Measurements from ENCODE around the gene APOBEC2. TPM values are rescaled to one million over a fixed set of nuclear protein-coding genes. Genes with fewer than 3 reads are reported as not detected.
"Not testable (repeated sequence)": the region's sequence is repeated elsewhere in the genome, so short reads cannot be mapped to it uniquely, and the experiment has no call there.

Gene APOBEC2
- 0.60 and 0.69 TPM in 2 replicates for polyA plus RNA-seq (2013)

GRCh38 chr6:41053041-41053440, at the start of gene APOBEC2:
APOBEC2 (plus strand) TSS chr6:41053202; CDS start chr6:41053348, 146 bp downstream.
- no peak within 1 kb of the TSS for H3K18ac ChIP-seq (ENCODE audit: low read length)
- no peak within 1 kb of the TSS for H2AFZ ChIP-seq (ENCODE audit: insufficient read depth, low read length, poor library complexity)
- no peaks in the 10 kb centered on the region for H3K79me2 ChIP-seq (ENCODE audit: control insufficient read depth, insufficient read depth, low read length, poor library complexity)
- H3K27me3 ChIP-seq (ENCODE audit: insufficient read depth, low read length) = no peaks in the 10 kb centered on the region
- no peak within 1 kb of the TSS for H2AK5ac ChIP-seq (ENCODE audit: low read length)
- H4K8ac ChIP-seq (ENCODE audit: low read depth, low read length) = no peak within 1 kb of the TSS
- H2BK120ac ChIP-seq (ENCODE audit: insufficient read depth, low read length, poor library complexity) = no peak within 1 kb of the TSS
- no peaks in the 10 kb centered on the region for H3K36me3 ChIP-seq (ENCODE audit: control insufficient read depth in 1 of 2, insufficient read depth in 2 of 2, low read length in 2 of 2)
- peak within 1 kb of the TSS; percentile 64 for H2BK12ac ChIP-seq (ENCODE audit: low read length)
- no peak within 1 kb of the TSS for H3K4me2 ChIP-seq (ENCODE audit: low read length)
- no peak within 1 kb of the TSS for H3K14ac ChIP-seq (ENCODE audit: low read length)
- no peak for DNase-seq
- H3K9ac ChIP-seq (ENCODE audit: low read length) = no peak within 1 kb of the TSS
- H3K79me1 ChIP-seq (ENCODE audit: low read length) = peaks cover 14% of the 10 kb centered on the region
- H3K9me3 ChIP-seq (ENCODE audit: insufficient read depth, low read depth, low read length) = no peaks in the 10 kb centered on the region
- H3K4ac ChIP-seq (ENCODE audit: low read depth, low read length) = no peak within 1 kb of the TSS
- H3K27ac ChIP-seq (ENCODE audit: low read depth, low read length) = no peak within 1 kb of the TSS
- no peak within 1 kb of the TSS for H2BK5ac ChIP-seq (ENCODE audit: low read depth, low read length, poor library complexity)
- H3K4me1 ChIP-seq (ENCODE audit: control insufficient read depth in 1 of 2, insufficient read depth in 2 of 2, low read length in 2 of 2) = peaks cover 22 to 29% of the 10 kb centered on the region in 2 experiments
- no peak within 1 kb of the TSS for H3K4me3 ChIP-seq (ENCODE audit: low read depth, low read length)
- H4K12ac ChIP-seq (ENCODE audit: low read depth, low read length) = no peak within 1 kb of the TSS
- H4K91ac ChIP-seq (ENCODE audit: low read depth, low read length) = no peak within 1 kb of the TSS
- H3K23ac ChIP-seq (ENCODE audit: low read length) = no peak within 1 kb of the TSS
- no CpG with 5 or more reads among the region's 5 CpGs for WGBS (ENCODE audit: extremely low coverage, insufficient coverage, insufficient read length)

GRCh38 chr6:41006217-41006616, 46.8 kb upstream of the APOBEC2 start:
- H3K9me3 ChIP-seq (ENCODE audit: insufficient read depth, low read depth, low read length); H2BK120ac ChIP-seq (ENCODE audit: insufficient read depth, low read length, poor library complexity); H2BK12ac ChIP-seq (ENCODE audit: low read length); H3K18ac ChIP-seq (ENCODE audit: low read length); H2BK5ac ChIP-seq (ENCODE audit: low read depth, low read length, poor library complexity); H3K4me2 ChIP-seq (ENCODE audit: low read length); H3K14ac ChIP-seq (ENCODE audit: low read length); H3K27ac ChIP-seq (ENCODE audit: low read depth, low read length); H2AK5ac ChIP-seq (ENCODE audit: low read length); H3K4me1 ChIP-seq (ENCODE audit: control insufficient read depth in 1 of 2, insufficient read depth in 2 of 2, low read length in 2 of 2); H4K8ac ChIP-seq (ENCODE audit: low read depth, low read length); H4K12ac ChIP-seq (ENCODE audit: low read depth, low read length); H3K9ac ChIP-seq (ENCODE audit: low read length); H2AFZ ChIP-seq (ENCODE audit: insufficient read depth, low read length, poor library complexity); H3K4ac ChIP-seq (ENCODE audit: low read depth, low read length); H3K4me3 ChIP-seq (ENCODE audit: low read depth, low read length); H3K79me2 ChIP-seq (ENCODE audit: control insufficient read depth, insufficient read depth, low read length, poor library complexity); H3K36me3 ChIP-seq (ENCODE audit: control insufficient read depth in 1 of 2, insufficient read depth in 2 of 2, low read length in 2 of 2); H3K79me1 ChIP-seq (ENCODE audit: low read length); H4K91ac ChIP-seq (ENCODE audit: low read depth, low read length); H3K23ac ChIP-seq (ENCODE audit: low read length); H3K27me3 ChIP-seq (ENCODE audit: insufficient read depth, low read length): not testable (repeated sequence)
- WGBS (ENCODE audit: extremely low coverage, insufficient coverage, insufficient read length) = no CpG with 5 or more reads among the region's 7 CpGs
- DNase-seq = peak; percentile 58 to 90

- not testable (repeated sequence) for H2AFZ ChIP-seq (ENCODE audit: insufficient read depth, low read length, poor library complexity); H2AK5ac ChIP-seq (ENCODE audit: low read length); H3K4me3 ChIP-seq (ENCODE audit: low read depth, low read length); H3K36me3 ChIP-seq (ENCODE audit: control insufficient read depth in 1 of 2, insufficient read depth in 2 of 2, low read length in 2 of 2); H2BK12ac ChIP-seq (ENCODE audit: low read length); H4K91ac ChIP-seq (ENCODE audit: low read depth, low read length); H2BK5ac ChIP-seq (ENCODE audit: low read depth, low read length, poor library complexity); H3K14ac ChIP-seq (ENCODE audit: low read length); H3K4me2 ChIP-seq (ENCODE audit: low read length); H3K27ac ChIP-seq (ENCODE audit: low read depth, low read length); H2BK120ac ChIP-seq (ENCODE audit: insufficient read depth, low read length, poor library complexity); H3K27me3 ChIP-seq (ENCODE audit: insufficient read depth, low read length); DNase-seq; H3K9me3 ChIP-seq (ENCODE audit: insufficient read depth, low read depth, low read length); H3K79me2 ChIP-seq (ENCODE audit: control insufficient read depth, insufficient read depth, low read length, poor library complexity); H4K12ac ChIP-seq (ENCODE audit: low read depth, low read length); H3K4me1 ChIP-seq (ENCODE audit: control insufficient read depth in 1 of 2, insufficient read depth in 2 of 2, low read length in 2 of 2); H3K79me1 ChIP-seq (ENCODE audit: low read length); H3K4ac ChIP-seq (ENCODE audit: low read depth, low read length); H3K9ac ChIP-seq (ENCODE audit: low read length); H3K23ac ChIP-seq (ENCODE audit: low read length); H4K8ac ChIP-seq (ENCODE audit: low read depth, low read length); H3K18ac ChIP-seq (ENCODE audit: low read length)
- no CpG with 5 or more reads among the region's 4 CpGs for WGBS (ENCODE audit: extremely low coverage, insufficient coverage, insufficient read length)
Observed at GRCh38 chr6:41006980-41007379, 46.0 kb upstream of the APOBEC2 start.

- no peak overlapping the region for H4K12ac ChIP-seq (ENCODE audit: low read depth, low read length)
- H2AK5ac ChIP-seq (ENCODE audit: low read length) = no peak overlapping the region
Observed at GRCh38 chr6:41008011-41008410, 45.0 kb upstream of the APOBEC2 start.

More at GRCh38 chr6:41008011-41008410, 45.0 kb upstream of the APOBEC2 start:
- H3K79me1 ChIP-seq (ENCODE audit: low read length) = no peaks in the 10 kb centered on the region
- H3K23ac ChIP-seq (ENCODE audit: low read length) = no peak overlapping the region
- no CpG with 5 or more reads among the region's 3 CpGs for WGBS (ENCODE audit: extremely low coverage, insufficient coverage, insufficient read length)
- H3K4ac ChIP-seq (ENCODE audit: low read depth, low read length) = no peak overlapping the region
- H3K79me2 ChIP-seq (ENCODE audit: control insufficient read depth, insufficient read depth, low read length, poor library complexity) = no peaks in the 10 kb centered on the region
- H3K27ac ChIP-seq (ENCODE audit: low read depth, low read length) = no peak overlapping the region
- no peak overlapping the region for H3K18ac ChIP-seq (ENCODE audit: low read length)
- H3K9ac ChIP-seq (ENCODE audit: low read length) = no peak overlapping the region
- no peaks in the 10 kb centered on the region for H3K27me3 ChIP-seq (ENCODE audit: insufficient read depth, low read length)
- H4K91ac ChIP-seq (ENCODE audit: low read depth, low read length) = no peak overlapping the region
- H3K4me1 ChIP-seq (ENCODE audit: control insufficient read depth in 1 of 2, insufficient read depth in 2 of 2, low read length in 2 of 2) = no peaks in the 10 kb centered on the region
- H3K36me3 ChIP-seq (ENCODE audit: control insufficient read depth in 1 of 2, insufficient read depth in 2 of 2, low read length in 2 of 2) = no peaks in the 10 kb centered on the region
- H2AFZ ChIP-seq (ENCODE audit: insufficient read depth, low read length, poor library complexity) = no peak overlapping the region
- no peak overlapping the region for H2BK12ac ChIP-seq (ENCODE audit: low read length)
- no peak overlapping the region for H2BK120ac ChIP-seq (ENCODE audit: insufficient read depth, low read length, poor library complexity)
- no peak overlapping the region for H3K14ac ChIP-seq (ENCODE audit: low read length)
- no peak overlapping the region for H2BK5ac ChIP-seq (ENCODE audit: low read depth, low read length, poor library complexity)
- H4K8ac ChIP-seq (ENCODE audit: low read depth, low read length) = no peak overlapping the region
- H3K4me2 ChIP-seq (ENCODE audit: low read length) = no peak overlapping the region
- no peaks in the 10 kb centered on the region for H3K9me3 ChIP-seq (ENCODE audit: insufficient read depth, low read depth, low read length)
- DNase-seq = no peak
- no peak overlapping the region for H3K4me3 ChIP-seq (ENCODE audit: low read depth, low read length)
